Activated CD4-positive, CD25-positive, alpha-beta regulatory T cell treated with anti-CD3 and anti-CD28 coated beads, Interleukin-2, amount 50 U/mL, for 24 hours (primary cell): ENCODE results near the gene FUBP3.

Source experiments
- ATAC-seq, 2 donors: fragments of 150-1000 bp; cut with Tn5 transposase; one replicate each; pipeline ENCODE4 v1.10.0; 2021; ENCODE audit warnings: mild to moderate bottlenecking in 1 of 2, moderate library complexity in 1 of 2

FUBP3 gene

DNA sequence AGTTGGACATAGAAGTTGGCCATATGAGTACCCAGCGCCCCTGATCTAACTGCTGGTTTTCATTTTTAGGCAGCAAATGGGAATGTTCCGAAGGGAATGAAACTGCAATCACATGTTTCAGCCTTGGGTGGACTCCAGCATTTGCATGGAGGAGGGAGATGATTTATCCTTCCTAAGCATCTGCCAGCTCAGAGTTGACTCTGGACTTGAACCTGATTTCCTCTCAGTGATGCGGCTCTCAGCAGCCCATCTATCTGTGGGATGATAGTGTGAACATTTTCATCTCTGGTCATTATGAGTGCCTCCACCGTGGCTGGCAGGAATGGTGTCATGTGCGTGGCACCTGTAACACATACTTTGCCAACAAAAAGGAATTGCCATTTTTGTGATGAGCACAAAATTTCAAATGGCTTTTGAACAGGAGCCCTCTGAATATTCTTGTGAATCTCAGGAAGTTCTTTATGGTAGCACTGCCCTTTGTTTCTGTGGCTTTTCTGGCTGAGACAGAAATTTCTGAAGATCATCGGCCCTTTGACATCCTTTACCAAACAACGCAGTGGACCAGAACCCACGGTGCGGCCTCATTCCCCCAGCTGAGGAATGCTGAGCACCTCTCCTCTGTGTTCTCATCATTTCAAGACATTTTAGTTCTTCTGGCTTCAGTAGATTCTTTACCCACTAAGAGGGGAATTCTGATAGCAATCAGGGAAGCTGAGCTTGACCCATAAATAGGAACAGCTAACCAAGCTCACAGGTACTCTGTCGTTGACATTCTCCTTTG lies 28.5 kb downstream of the FUBP3 start:
- ATAC-seq, result no peak

DNA sequence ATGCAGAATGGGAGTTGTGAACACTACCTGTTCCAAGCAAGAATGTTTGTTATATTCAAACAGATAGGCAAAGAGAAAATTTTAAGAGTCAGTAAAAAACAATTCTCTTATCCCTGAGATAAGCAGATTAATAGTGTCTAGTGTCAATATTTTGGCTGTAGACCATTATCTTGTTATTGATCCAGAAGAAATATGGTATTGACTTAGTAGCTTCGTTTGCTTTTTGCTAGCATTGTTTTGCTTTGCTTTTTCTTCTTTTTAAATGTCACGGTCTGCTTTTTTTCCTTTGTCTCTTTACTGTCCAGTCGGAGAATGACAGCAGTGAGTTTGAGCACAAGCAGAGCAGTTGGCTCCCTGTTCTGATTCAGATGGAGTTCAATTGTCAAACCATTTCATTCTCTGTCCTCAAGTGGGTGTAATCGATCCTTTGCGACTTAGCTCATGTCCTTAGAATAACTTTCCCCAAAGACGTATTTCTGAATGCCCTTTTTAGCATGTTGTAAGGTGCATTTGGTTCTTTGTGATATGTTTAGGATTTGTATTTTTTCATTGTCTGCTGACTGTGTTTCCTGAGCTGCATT lies 29.3 kb downstream of the FUBP3 start:
- ATAC-seq, result no peak

DNA sequence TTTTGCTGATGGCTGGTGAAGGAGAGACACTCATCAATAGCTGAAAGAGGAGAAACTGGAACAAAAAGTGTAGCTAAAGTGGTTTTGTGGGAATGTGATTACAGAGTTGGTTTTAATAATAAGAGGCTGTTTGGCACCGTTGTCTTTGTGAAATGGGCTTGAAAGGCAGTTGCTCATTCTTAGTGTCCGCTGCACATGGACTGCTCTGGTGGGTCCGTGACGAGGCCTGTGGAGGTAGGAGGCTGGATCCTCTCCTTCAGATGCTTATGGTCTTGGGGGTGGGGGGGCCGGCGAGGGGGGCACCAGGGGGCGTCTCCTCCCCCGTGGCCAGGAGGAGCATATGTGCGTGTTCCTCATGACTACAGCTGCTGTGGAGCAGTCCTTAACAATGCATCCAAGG lies 29.8 kb downstream of the FUBP3 start:
- no peak for ATAC-seq

DNA sequence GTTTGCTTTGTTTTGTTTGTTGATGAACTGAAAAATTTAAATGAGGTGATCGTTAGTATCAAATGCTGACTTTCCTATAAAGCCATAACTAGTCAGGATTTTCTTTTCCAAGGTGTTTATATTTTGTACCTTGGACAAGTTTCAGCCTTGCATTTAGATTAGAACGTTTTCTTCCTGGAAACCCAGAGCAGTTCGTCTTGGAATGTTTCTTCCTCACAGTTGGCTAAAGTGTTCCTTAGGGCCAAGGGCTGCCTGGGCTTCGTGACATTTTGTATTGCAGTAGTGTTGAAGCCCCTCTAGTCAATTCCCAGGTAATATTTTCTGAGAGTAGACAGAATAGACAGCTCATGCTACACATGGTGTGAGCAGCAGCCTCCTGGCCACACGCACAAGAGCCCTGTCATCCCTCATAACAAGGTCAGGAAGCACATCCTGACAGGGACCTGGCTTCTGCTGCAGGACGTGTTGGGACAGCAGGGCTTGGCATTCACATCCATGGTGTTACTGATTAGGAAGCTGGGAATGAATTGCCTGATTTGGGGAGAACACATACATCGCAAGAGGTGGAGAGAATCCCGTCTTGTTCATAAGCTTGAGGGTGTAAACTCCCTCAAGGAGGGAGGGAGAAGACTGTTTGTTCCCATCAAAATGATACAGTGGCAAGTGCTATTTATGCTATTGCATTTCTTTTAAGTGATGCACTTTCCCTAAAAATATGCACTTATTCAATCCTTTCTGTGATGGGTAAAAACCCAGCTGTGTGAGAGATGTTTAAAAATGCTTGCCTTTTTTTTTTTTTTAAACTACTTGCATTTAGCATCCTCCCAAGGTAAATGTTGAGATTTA lies 31.7 kb downstream of the FUBP3 start:
- ATAC-seq, result no peak

DNA sequence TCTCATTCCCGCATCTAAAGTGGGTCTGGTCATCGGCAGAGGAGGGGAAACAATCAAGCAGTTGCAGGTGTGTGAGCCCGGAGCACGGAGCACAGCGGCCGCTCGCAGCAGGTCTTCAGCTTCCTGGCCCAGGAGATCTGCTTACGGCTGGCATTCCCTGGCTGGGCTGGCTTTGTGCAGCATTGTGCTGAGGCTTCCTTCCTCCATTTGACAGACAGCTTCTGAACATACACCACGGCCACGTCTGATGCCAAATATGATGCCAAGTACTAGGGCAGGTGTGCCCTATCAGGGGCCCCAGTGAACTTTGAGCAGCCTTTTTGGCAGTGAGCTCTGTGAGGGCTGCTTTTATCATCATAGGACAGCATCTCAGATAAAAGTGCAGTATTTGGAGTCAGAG lies 37.1 kb downstream of the FUBP3 start:
- no peak for ATAC-seq

DNA sequence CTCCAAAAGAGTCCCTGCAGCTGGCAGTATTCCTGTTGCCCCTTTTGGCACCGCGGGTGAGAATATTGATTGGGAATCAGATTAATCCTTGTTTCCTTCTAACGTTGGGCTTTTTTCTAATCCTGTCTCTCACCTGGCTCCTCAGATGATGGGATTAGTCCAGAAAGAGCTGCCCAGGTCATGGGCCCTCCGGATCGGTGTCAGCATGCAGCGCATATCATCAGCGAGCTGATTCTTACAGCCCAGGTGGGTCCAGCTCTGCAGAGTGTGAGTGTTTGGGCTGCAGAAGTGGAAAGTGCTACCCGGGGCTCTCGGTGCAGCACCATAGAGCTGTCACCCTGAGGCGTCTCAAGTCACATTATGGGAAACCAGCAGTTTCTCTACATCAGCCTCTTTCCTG lies 44.1 kb downstream of the FUBP3 start:
- ATAC-seq, result no peak

DNA sequence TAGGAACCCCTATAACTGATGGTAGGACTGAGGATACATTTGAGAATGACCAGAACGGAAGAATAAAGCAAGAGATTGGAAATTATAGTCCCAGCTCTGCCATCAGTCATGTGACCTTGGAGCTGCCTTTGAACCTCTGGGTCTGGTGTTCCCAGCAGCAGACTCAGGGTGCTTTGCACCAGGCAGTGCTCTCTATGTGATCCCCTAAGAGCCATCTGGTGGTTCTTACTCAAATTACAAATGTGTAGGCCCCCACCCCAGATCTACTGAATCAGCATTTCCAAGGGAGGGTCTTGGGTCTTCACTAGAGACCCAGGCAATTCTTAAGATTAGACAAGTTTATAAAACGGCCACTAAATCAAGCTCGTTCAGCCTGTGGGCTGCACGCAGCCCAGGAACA lies 44.8 kb downstream of the FUBP3 start:
- ATAC-seq, result no peak

DNA sequence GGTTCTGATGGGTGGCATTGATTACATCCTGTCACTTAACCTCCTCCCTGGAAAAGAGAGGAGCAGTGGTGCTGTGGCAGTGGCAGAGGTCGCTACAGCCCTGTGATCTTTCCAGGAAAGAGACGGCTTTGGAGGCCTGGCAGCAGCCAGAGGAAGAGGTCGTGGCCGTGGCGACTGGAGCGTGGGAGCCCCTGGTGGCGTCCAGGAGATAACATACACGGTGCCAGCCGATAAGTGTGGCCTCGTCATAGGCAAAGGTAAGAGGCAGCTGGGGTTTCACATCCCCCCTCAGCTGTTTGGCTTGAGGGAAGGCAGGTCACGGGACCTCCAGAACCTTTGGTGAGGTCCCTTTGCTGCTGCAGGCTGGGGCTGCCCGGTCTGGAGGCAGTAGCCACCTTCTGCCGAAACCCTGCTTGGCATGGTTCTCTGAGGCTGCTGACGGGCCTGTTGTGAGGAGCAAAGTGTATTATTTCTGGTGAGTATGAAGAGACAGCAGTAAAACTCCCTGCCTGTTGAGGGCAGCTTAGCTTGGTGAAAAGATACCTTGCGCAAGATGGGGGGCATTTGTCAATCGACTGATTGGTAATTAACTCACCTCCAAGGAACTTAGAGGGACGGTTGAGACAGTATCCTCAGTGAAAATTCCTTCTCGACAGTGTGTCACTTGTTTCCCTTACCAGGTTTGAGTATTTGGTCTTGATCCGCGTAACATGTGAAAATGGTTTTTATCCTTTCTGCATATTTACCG lies 47.0 kb downstream of the FUBP3 start:
- no peak for ATAC-seq

DNA sequence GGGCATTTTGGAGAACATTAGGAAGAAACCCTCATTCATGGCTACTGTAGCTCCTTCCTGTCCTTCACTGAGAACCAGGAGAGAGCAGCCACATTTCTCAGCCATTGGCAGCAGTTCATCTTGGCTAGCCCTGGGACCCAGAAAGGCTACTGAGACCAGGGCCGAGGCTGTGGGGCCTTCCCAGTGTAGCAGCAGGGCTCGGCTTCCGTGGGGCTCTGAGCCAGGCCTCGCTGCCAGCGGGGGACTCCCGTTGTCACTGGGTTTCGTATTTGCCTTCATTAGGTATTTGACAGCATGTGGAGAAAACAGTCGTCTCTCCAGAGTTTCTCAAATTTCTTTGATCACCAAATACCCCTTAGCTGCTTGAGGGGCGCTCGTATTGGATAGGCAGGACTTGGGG lies 47.7 kb downstream of the FUBP3 start:
- ATAC-seq, result no peak

DNA sequence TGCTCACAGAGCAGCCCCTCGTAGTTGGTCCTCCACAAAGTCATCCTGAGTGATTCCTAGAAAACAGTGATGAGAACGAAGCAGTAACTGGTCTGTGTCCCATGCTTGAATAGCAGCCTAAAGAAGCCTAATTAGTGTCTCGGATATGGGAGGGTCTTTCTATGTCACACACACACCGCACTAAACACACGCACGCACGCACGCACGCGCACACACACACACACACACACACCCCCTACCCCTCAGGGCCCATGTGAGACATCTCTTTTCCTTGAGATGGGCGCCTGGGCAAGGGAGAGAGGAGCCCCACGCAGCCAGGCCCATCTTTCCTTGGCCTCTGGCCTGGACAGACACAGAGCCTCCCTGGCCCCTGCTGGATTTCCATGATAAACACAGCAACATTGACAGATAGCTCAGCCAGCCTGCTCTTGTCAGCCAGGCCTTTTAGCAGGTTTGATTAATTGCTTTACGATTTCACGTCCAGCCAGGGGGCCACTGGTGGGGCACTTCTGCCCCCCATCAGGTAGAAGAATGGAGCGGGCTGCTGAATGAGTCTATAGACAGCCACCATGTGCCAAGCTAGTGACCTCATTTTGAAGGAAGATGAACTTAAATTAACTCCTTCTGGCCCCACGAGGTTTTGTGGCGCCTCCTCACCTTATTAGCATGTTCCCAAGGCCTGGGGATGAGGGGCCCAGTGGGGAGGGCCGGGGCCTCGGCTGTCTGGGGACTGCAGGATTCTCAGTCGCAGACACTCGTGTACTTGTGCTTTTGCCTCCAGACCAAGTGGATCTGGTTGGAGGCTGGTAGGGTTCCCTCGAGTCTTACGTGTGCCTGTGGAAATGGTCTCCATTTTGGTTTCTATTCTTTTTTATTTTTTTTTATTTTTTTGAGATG lies 48.8 kb downstream of the FUBP3 start:
- ATAC-seq, result no peak

DNA sequence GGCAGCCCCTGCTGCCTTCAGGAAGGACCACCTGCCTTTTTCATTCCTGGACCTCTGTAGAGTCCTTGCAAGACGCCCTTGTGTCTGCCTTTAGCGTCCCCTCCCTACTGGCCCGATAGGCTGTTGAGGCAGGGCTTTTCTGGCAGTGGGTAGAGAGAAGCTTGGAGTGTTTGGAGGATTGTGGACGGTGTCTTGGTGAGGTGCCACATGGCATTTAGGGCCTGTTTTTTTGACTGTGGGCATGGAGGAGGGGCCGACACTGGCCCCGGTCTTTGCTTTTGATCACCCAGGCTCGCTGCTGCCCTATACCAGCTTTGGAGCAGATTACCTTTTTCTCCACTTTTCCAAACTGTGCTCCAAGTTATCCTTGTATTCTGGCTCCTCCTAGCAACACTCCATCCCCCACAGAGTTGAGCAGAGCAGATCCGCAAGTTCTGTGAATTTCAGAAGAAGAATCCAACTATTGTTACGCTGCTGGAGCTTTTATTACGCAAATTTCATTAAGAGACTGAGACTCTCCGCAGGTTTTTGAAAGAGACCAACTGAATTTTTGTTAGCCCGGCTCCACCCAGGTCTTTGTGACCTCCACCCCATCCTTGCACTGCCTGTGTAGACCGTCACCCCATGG lies 50.2 kb downstream of the FUBP3 start:
- no peak for ATAC-seq

DNA sequence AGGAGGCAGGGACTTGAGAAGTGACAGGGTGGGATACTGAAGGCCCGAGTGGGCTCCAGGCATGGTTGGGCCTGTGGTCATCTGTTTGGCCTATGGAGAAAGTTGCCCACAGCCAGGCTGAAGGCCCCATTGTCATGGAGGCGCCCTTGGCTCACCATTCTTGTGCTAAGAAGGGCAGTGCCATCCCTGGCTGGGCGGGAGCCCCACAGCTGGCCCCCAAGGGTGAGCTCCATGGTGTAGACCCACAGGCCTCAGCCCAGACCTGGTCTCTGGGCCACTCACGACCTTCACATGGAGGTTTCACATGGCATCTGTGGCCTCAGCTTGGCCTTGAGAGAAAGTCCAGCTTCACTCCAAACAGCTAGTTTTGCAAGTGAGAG lies 50.7 kb downstream of the FUBP3 start:
- ATAC-seq, result no peak

DNA sequence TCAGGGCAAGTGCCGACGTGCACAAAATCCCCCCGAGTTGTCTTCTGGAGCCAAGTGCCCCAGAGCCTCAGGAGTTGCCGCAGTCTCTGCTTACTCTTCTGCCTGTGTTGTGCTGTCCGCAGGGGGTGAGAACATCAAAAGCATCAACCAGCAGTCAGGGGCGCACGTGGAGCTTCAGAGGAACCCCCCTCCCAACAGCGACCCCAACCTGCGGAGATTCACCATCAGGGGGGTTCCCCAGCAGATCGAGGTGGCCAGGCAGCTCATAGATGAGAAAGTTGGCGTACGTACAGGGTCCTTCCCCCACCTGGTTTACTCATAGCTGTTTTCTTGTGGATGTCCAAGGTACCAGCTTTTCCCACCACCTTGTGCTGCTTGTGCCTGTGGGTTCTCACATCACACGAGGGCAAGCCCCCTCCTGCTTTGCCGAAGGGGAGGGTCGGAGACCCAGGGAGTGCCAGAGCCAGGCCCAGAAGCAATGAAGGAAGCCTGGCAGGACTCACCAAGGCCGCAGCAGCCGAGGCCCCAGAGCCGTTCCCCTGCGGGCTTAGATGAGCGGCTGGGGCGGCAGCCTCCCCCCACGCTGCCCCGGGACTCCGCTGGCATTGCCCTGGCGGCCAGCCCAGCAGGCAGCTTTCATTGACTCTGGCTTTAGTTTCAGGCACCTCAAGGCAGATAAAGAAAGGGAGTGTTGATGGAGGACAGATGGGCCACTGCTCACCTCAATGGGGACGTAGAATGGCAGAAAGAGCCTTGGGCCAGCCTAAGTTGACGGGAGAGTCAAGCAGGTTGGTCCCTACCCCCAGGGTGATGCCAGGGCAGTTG lies 51.3 kb downstream of the FUBP3 start:
- no peak for ATAC-seq

DNA sequence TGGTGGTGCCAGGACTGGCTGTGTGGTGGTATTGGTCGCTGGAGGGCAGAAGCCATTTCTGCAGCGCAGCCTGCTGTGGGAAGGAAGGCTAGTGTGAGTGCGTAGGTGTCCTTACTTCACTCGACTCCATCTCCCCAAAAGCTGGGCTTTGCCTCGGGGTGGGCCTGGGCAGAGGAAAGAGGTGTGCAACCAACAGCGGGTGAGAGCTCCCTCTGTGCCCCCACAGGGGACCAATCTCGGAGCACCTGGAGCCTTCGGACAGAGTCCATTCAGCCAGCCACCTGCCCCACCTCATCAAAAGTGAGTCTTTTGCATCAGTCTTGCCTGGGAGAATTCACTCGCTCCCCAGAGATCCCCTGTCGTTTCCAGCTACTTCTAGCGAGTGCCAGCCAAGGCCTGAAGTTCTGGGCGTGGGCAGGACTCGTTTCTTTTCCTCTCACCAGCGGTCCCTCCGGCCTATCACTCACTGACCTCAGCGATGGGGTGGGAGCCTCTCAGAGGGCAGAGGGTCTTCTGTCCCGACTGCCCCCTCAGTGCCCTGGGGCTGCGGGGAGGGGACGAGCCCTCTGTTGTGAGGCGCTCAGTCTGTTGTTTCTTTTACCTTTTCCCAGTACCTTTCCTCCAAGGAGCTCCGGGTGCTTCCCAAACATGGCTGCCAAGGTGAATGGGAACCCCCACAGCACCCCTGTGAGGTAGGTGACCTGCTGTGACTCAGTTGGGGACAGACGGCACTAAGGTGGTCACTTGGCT lies 52.1 kb downstream of the FUBP3 start:
- no peak for ATAC-seq

DNA sequence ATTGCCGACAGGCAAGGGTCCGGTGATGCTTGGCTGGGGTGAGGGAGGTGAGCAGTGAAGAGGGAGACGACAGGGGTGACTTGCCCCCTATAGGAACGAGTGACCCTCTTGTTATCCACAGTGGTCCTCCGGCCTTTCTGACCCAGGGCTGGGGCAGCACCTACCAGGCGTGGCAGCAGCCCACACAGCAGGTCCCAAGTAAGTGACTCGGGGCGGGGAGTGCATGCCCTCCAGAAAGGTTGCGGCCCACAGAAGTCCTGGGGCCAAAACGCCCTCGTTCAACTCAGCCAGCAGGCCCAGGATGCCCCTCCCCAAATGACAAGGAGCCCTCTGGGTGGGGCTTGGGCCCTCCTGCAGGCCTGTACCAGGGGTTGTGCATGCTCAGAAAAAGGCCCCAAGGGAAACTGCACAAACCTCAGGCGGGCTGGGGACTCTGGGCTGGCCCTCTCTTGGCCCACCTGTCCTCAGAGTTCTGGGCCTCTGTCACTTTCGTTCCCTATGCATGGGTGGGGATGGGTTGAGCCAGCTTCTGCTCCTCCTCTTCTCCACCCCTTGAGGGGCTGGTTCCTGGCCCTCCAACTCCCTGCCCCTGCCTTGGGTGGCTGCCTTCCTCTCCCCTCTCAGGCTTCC lies 52.8 kb downstream of the FUBP3 start:
- no peak for ATAC-seq

DNA sequence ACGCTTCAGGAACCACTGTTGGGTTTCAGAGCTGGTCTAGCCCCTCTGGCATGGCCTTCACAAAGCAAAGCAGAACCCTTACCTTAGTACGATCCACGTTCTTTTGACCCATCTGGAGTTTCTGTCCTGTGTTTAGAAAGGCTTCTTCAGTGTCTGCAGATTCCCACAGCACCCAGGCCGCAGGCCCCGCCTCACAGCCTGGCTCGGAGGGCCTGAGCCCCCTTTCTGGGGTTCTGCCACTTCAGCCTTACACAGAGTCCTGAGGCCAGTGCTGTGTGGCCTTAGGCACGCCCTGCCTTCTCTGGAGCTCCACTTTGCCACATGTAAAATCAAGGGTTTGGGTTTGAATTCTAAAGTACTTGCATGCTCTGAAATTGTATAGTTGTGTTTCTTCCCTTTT lies 53.5 kb downstream of the FUBP3 start:
- ATAC-seq, result no peak

DNA sequence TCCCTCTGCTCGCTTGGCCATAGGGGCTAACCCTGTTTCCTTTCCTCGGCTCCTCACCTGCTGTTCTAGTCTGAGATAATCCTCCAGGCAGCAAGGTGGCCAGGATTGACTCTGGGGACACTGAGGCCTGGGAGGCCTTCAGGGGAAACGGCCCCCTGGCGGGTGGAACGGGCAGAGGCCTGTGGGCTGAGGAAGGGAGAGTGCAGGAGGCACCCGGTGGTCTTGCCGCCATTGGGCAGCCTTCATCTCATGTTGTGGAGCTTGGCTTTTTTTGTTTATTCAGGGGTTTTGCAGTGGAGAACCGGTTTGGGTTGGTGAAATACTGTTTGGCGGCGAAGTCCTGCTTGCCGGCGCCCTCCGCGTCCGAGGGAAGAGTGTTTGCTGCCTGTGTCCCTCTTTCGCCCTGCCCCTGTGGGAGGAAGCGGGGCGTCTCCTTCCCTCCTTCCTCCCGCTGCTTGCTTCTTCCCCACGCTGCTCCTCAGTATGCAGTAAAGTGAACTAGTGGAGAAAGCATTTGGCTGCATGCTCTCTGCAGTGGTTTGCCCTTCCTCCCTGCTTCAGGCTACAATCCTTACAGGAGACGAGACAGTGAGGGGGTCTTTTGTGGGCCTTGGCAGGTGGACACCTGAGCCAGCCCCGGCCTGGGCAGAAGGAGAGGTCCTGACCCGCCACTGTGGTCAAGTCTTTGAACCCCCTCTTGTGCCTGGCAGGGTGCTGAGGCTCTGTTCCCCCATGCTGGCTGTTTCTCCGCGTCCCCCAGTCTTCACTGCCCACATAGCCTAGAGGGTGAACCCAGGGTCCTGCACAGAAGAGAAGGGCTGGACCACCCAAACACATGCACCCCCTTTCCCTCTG lies 54.2 kb downstream of the FUBP3 start:
- no peak for ATAC-seq

DNA sequence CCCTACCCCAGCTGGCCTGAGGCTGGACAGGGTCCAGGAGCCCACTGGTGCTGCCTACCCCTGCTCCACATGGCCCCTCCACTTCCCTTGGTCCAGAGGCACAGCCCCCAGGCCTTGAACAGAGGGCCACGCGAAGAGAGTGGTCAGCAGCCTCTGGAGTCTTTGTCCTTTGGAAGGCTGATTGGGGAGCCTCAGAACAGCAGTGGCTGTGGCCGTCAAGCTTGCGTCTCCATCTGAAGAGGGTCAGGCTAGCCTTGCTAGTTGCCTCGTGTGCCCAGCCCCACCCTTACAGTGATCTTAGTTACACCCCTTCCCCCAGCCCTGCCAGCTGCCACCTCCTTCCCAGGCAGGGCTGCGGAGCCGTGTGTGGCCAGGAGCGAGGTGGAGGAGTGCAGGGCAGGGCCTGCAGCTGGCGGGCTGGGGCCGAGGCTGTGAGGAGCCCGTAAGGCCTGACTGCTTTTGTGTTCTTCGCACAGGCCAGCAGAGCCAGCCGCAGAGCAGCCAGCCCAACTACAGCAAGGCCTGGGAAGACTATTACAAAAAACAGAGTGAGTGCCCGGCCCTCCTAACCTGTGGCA lies 54.9 kb downstream of the FUBP3 start:
- ATAC-seq, result no peak
